Measurements from ENCODE around the gene ABI2.

The ABI2 gene

GRCh38 chr2:203432811-203433210, 104.6 kb downstream of the ABI2 start:
- DNase-seq: no peak

DNA sequence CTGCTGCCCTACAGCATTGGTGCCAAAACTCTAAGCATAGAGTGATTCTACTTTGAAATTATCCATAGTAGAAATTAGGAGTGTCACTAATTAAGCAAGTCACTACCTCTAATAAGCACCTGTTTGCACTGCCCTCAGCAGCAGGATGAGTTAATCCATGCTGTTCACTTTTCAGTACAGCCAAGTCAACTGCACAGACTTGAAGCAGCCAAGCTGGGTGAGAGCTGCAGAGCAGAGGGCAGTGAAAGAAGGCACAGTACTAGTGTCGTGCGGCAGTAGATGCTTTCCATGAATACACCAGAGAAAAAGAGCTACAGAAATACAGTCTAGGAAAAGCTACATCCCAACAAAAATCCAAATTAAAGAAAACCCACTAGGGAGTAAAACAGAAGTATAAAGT, 108.3 kb downstream of the ABI2 start:
- no peak for DNase-seq

GRCh38 chr2:203437511-203437910, 109.3 kb downstream of the ABI2 start:
- no peak for DNase-seq

GRCh38 chr2:203438528-203438927, 110.3 kb downstream of the ABI2 start:
- no peak for DNase-seq

DNA sequence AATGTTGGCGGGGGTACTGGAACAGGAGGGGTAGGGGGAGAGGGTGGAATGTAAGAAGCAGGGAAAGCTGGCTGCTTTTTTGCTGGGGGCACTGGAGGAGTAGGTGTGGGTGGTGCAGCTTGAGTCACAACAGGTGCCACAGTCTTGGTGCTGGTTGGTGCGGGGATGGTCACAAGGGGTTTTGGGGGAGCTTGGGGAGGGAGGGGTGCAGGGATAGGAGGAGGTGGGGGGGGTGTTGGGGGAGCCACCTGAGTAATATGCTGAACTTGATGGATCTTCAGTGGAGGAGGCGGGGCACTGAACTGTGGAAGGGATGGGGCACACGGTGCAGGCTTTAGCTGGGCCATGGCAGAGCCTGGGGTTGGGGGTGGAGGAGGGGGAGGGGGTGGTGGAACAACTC, 112.5 kb downstream of the ABI2 start:
- no peak for DNase-seq

DNA sequence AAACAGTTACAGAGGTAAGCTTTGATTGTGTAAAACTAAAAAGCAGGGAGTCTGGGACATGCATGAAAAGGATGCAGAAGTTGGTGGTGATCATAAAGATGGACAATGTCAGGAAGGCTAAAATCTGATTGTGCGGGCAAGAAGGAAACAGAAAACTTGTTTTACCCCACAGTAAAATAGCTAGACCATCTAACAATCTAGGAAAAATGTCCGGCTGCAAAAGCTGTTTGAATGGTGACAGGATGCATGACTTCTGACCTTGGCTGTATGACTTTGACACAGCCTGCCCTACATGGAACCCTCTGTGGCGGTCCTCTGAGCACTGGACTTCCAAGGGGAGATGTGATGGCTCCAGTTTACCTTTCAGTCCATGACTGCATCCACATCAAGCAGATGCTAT, 113.3 kb downstream of the ABI2 start:
- DNase-seq: no peak

- DNase-seq: no peak
Observed at GRCh38 chr2:203442463-203442862, 114.3 kb downstream of the ABI2 start.

DNA sequence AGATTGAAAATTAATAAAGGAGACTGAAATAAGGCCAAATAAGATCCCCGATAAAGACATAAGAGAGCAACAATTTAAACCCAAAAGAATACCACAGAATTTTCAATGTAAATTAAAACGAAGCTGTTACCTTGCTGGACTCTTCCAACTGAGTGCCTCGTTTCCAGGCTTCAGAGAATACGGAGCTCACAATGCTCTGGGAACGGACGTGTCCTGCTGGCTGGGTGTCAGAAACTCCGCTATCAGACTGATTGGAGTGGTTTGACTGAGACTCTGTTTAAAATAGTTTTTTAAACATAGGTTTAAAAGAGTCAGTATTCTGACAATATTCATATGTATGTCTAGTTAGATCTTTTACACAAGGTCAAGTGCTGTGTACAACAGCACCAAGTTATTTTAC, 116.5 kb downstream of the ABI2 start:
- DNase-seq: no peak

DNA sequence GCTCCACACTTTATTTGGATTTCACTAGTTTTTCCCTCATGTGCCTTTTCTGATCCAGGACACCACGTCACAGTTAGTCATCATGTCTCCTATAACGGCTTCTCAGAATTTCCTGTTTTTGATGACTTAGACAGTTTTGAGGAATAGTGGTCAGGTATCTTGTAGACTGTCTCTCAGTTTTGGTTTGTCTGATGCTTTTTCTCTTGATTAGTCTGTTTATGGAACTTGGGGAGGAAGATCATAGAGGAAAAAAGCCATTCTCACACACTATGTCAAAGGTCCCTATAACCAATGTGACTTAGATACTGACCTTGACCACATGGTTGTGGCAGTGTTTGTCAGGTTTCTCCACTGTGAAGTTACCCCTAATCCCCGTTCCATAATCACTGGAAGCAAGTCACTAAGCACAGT, 117.9 kb downstream of the ABI2 start:
- DNase-seq: no peak

- no peak for DNase-seq
Observed at GRCh38 chr2:203446780-203447179, 118.6 kb downstream of the ABI2 start.

DNA sequence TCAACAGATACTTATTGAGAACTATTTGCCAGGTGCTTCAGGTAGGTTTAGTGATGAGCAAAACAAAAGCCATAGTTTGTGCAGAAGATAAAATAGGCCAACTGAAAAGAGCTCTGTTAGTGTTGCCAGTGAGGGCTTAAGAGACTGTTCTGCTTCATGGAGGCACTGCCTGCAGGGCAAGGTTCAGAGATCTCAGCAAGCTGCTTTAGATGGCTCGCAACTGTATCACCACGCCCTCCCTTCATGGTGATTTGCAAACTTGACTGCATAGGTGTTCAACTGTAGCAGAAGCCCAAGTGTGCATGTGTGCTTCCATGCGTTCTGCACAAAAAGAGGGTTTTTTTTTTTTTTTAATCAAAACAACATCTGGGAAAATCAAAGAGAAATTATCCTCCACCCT, 122.4 kb downstream of the ABI2 start:
- no peak for DNase-seq

- DNase-seq: no peak
Observed at GRCh38 chr2:203451011-203451410, 122.8 kb downstream of the ABI2 start.

DNA sequence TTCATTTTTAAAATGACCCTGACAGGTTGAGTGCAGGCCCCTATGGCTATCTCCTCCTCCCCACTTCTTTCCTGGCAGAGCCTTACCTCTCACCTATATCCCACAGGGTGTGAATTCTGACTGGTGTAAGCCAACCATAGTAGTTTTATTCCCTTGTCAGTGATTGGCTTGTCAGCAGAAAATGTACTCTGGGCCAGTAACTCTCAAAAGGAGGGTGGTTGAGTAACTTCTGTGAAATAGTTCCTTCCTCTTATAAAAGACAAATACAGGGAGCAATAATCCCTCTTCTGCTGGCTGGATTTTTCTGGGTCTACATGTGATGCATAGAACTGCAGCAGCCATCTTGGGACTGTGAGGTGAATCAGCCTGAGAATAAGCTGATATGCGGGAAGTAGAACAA, 123.5 kb downstream of the ABI2 start:
- DNase-seq: no peak

DNA sequence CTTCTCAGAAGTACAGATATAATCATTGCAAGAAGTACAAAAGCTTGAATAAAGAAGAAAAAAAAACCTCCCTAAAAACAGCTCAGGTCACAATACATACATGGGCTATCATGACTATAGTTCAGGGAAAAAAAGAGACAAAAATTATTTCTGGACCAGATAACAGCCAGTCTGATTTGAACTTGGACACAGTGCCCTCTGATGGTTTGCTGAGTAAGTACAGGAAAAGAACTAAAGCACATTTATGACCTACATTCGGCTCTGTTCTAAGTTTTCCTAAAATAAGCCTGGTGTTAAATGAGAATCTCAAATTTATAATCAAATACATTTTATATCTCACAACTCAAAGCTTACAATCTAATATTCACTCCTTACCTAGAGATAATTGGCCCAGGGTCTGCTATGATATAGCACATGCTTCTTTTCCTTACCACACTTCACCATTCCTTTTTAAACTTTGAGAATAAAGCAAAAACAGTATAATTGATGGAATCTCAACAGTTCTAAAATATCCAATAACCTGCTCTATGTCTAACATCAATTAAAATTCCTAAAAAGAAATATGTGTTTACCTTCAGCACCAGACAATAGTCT, 125.8 kb downstream of the ABI2 start:
- DNase-seq: peak; percentile 37

GRCh38 chr2:203455209-203455608, 127.0 kb downstream of the ABI2 start:
- no peak for DNase-seq

DNA sequence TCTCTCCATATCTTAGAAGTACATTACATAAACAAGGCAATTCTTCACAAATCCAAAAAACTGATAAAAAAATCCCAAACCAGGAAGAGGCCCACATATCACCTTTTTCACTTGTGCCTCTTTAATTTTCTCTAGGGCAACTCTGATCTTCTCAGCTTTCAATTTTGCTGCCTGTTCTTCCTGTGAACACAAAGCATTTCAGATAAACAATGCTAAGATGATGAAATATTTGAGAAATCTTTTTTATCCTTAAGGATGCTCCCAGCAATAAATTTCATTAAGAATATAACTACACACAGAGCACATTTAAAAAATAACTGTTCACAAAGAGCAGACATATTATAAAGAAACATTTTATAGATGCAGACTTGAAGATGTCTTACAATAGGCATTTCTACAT, 133.6 kb downstream of the ABI2 start:
- no peak for DNase-seq

DNA sequence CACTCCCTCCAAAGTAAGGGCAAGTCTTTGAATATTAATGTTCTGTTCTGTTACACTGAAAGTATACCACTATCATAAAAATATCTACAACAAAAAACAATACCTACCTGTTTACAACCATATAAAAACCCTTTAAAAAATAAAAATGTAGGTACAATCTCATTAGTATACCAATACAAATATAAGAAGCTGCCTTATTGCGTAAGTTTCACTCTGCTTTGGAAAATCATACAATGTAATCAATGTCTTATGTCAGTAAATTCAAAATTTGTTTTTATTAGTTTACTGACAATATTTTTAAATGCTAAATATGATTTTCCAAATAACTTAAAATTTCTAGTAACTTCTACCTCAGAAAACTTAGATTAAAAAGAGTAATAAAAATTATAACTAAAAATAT, 134.1 kb downstream of the ABI2 start:
- DNase-seq: no peak

DNA sequence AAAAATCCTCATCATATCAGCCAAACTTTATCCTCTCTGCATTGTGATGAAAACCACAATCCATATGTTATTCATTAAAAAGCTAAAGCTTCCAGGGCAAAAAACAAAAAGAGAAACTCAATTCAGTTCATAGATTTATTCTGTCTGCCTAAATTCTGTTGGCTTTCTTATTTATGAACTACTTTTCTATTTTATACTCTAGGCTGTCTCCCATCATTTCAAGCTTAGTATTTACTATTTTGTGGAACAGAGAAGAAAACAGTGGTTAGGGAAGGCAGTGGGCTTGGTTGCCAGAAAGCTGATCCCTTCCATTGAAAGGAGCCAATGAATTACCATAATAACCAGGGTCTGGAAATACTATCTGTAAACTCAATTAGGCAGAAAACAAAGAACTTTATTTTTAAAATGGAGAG, 135.1 kb downstream of the ABI2 start:
- no peak for DNase-seq

DNA sequence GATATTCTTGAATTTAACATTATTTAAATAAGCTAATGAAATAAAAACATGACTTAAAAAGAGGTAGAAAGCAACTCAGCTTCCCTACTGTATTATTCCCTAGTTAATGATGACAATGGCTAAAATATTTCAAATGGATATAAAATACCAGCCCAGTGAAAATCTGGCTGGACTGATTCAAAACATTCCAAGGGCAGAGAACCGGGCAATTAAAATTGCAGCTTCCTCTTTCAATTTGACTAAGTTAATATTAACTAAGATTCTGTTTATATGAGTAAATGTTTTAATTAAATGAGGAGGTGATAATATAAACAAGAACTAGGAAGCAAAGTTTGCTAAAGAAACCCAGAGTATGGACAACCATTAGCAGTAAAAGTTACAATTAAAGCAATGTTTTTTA, 141.4 kb downstream of the ABI2 start:
- DNase-seq: no peak

DNA sequence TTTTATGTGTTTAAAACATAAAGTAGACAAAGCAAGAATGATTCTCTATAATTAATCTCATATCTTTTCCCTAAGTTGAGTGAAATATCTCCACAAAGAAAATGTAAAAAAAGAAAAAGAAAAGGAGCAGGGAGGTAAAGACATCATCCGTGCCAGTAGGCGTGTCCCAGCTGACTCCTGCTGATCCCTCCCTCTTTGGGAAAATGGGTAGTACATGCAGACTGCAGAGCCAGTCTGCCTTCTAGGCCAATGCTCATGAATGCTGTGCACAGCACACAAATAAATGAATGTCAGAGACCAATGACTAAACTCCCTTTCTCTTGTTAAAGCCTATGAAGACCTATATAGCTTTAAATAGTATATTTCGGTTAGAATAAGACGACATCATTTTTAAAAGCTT, 142.2 kb downstream of the ABI2 start:
- DNase-seq: no peak

GRCh38 chr2:203471323-203471722, 143.1 kb downstream of the ABI2 start:
- DNase-seq: no peak

- DNase-seq: no peak
Observed at GRCh38 chr2:203476881-203477280, 148.7 kb downstream of the ABI2 start.

DNA sequence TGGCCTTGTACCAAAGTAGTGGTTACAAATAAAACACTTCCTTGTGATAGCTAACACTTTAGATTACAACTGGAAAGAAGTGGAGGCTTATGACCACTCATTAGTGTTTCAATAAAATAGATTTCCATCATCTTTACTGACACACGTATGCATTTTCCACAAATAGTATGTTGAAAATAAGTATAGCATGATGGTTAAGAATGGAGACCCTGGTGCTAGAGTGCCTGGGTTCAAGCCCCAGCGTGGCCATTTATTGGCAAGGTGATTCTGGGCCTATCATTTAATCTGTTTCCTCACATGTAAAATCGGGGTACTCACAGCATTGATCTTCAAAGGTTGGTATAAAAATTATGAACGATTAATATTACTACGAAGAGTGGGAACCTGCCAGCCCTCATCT, 152.4 kb downstream of the ABI2 start:
- DNase-seq: no peak

- DNase-seq: peak; percentile 6
Observed at GRCh38 chr2:203484266-203485112, 156.3 kb downstream of the ABI2 start.

GRCh38 chr2:203489531-203489930, 161.3 kb downstream of the ABI2 start:
- no peak for DNase-seq

All from NCI-H345 (cell line).